AG09309 (cell line): ENCODE results near the gene PER1.

ENCODE experiments used
- DNase-seq: peaks from one replicate; pipeline ENCODE4 v3.0.0-alpha.2; 2010; ENCODE audit warnings: low read depth
- H3K4me3 ChIP-seq: 2 replicates; pipeline ENCODE4 v1.5.1; 2011; ENCODE audit warnings: mild to moderate bottlenecking, low read depth, low read length, moderate library complexity; ENCODE audit not compliant: control insufficient read depth
- TF ChIP-seq, protein P1 (sequence below): IDR thresholded peaks from 2 replicates; pipeline ENCODE4 v1.5.1; 2011; ENCODE audit warnings: mild to moderate bottlenecking, low read depth, low read length, inconsistent platforms; ENCODE audit not compliant: insufficient read depth, control insufficient read depth; ENCODE audit errors: missing control alignments

Gene PER1

DNA sequence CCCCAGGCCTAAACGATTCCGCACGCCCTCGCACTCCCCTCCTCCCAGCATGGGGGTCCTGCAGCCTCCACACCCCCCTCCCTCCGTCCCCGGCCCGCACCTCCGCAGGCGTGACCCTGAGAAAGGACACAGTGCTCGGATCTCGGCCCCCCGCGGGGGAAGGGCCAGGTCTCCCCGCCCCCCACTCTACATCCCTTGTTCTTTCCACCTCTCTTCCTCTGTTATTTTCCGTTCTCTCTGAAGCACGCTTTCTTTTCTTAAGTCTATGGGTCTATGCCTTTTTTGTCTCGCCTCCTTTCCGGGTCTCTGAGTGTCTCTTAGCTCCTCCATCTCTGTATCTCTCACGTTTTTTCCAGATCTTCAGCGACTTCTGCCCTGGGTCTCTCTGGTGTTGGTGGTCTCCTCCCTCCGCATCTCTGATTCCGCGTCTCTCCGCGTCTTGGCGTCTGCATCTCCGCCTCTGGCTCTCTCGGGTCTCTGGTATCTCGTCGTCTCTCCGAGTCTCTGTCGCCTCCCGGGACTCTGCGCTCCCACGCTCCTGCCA is 26.2 kb downstream of the PER1 start:
- TF ChIP-seq, protein P1, sequence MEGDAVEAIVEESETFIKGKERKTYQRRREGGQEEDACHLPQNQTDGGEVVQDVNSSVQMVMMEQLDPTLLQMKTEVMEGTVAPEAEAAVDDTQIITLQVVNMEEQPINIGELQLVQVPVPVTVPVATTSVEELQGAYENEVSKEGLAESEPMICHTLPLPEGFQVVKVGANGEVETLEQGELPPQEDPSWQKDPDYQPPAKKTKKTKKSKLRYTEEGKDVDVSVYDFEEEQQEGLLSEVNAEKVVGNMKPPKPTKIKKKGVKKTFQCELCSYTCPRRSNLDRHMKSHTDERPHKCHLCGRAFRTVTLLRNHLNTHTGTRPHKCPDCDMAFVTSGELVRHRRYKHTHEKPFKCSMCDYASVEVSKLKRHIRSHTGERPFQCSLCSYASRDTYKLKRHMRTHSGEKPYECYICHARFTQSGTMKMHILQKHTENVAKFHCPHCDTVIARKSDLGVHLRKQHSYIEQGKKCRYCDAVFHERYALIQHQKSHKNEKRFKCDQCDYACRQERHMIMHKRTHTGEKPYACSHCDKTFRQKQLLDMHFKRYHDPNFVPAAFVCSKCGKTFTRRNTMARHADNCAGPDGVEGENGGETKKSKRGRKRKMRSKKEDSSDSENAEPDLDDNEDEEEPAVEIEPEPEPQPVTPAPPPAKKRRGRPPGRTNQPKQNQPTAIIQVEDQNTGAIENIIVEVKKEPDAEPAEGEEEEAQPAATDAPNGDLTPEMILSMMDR, result no peak
- peak overlapping the region; percentile 49 for H3K4me3 ChIP-seq
- DNase-seq, result no peak

DNA sequence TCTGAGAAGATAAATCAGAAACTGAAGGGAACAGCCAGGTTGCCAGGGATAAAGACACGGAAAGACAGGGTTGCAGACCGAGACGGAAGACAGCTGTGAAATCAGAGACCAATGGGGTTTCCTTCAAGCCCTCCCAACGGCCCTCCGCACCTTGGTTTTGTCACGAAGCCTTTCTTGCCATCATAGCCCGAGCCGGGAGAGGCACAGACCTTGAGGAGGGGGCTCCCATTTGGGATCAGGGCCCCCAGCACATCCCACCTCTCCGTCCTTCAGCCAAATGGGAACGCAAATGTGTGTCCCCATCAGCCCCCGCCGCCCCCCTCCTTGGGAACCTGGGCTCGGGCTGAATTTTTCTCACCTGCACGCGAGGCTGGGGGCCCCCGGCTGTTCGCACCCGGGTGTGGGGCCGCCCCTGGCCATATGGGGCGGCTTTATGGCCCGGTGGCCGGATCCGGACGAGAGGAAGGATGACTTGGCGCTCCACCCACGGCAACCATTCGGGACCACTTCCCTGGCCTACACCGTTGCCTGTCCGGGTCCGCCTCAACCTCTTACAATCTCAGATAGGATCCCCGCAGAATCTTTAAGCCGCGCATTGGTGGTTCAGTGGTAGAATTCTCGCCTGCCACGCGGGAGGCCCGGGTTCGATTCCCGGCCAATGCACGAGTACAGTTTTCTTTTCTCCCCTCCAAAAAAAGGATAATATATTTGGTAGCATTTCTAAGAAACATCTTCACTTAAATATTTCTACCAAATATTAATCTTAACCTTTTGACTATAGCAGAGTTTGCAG is 26.9 kb downstream of the PER1 start:
- peak overlapping the region; percentile 49 for H3K4me3 ChIP-seq
- TF ChIP-seq, protein P1, result no peak
- no peak for DNase-seq

DNA sequence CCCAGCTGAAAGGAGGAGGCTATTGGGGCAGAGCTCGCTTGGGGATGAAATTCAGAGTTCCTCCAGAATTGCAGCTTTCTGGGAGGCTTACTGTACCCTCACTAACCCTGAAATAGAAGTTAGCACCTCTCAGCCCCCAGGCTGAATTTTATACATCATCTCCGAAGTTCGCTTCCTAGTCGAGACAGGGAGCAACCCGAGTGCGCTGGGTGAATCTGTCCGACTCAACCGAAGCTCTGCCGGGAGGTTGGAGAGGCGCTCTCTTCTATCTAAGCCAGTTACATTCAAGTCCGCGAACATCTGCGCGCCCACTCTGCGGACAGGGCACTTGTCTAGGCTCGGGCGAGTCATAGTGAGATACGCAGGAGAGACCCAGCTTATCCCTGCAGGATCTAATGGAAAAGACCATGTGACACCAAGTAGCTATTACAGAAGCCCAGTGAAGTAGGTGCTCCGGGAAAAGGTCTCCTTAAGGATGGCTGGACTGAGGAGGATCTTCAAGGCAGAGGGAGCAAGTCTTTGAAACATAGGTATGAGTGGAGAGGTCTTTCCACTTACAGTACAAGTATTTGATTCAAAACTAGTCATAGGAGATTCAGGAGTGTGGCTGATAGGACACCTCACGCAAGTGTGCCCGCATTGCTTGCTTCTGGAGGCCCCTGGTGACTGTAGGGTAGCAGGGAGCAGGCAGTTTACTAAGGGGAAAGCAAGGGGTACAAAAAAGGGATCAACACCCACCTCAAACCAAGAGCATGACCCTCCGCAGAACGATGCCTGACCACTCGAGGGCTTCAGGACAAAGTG is 27.7 kb downstream of the PER1 start:
- H3K4me3 ChIP-seq, result peak overlapping the region; percentile 65
- no peak for DNase-seq
- TF ChIP-seq, protein P1, result no peak

DNA sequence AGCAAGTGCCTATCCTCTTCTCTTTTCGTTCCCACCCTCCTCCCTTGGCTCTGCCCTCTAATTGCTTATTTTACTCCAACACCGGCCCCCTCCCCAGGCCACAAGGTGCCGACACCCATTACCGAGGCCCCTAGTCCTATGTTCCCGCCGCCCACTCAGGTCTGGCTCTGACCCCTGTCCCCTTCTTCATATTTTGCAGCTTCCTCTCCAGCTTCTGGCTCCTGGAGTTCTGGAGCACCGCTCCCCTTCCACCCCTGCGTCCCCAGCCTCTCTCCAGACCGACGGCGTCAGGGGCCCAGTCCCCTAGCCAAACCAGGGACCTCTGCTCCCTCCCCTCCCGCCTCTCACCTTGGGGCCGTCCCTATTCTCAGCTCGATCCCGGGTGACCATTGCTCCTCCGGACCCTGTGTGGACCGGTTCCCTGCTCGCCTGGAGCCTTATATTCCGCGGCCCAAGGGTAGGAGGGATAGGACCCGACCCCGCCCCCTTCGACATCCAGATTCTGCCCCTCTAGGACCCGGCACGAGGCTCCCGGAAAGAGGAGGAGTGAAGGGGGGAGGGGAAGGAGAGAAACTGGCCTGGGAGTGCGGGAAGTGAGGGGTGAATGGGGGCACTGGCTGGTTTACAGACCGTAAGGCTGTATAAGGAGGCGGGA is 28.4 kb downstream of the PER1 start, which contains the start of gene HES7:
Gene HES7 (minus strand): TSS at position 412 of the 655 bp plus-strand sequence. CDS start 22 bp downstream, at position 390.
- TF ChIP-seq, protein P1, result no peak
- DNase-seq, result no peak
- H3K4me3 ChIP-seq, result peak within 1 kb of the TSS; percentile 65

DNA sequence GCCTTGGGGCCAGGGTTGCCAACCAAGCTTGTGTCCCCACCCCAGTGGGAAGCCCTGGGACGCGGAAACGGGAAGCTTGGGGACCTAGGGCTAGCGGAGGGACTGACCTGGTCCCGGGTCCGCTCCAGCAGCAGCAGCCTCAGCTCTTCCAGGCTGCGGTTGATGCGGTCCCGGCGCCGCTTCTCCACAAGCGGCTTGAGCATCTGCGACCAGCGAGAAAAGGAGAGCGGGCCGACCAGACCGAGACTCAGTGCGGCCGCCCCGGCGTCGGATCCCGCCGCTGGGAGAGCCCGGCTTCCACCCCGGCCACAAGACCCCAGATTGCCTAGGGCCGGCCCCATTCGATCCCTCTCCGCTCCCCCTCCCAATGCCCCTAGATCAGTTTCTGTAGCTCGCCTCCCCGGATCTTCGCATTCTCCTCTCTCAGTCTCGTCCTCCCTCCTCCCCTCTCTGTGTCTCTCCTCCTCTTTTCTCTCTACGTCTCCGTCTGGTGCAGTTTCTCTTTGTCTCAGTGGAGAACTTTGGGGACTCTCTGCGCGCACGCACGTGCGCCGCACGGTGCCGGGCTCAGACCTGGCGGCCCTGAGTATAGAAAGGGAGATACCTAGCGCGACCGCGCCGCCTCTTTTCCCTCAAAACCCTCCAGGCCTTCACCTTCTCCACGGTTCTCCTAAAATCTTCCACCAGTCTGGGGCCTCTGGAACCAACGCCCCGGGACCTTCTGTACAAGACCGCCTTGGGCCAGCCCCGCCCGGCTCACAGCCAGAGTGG is 29.1 kb downstream of the PER1 start:
- TF ChIP-seq, protein P1, result no peak
- H3K4me3 ChIP-seq, result peak overlapping the region; percentile 65
- DNase-seq, result no peak
